Loucy (cell line): ENCODE data around the gene HBD.

Experiments used
- EZH2phosphoT487 ChIP-seq: fragments of 200-600 bp; IDR thresholded peaks from 2 replicates; pipeline ENCODE4 v1.6.1; 2018; ENCODE audit warnings: antibody characterized with exemption, mild to moderate bottlenecking, moderate library complexity, borderline replicate concordance
- TF ChIP-seq, protein P1 (sequence below): fragments of 200-600 bp; sonication (generic); conservative IDR thresholded peaks from 2 replicates; pipeline ENCODE4 v1.5.1; 2014; ENCODE audit warnings: mild to moderate bottlenecking, antibody characterized with exemption, low read length

DNA sequence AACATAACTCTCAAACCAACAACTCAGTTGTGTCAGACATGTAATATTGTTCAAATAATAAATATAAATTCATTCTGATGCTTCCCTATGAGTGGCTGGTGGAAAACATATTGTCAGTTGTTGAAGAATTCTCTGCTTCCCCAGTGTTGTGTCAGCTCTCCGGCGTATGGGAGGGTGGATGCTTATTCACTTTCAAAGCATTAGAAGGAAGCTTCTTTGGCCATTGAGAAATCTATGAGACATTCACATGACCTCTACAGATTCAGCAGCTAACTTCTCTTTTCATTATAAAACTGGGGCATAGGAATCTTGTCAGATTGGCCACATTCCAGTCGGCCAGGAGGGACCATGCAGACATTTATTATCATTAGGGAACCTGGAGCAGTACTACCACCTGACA is 36.7 kb downstream of the HBD start:
- TF ChIP-seq, protein P1, sequence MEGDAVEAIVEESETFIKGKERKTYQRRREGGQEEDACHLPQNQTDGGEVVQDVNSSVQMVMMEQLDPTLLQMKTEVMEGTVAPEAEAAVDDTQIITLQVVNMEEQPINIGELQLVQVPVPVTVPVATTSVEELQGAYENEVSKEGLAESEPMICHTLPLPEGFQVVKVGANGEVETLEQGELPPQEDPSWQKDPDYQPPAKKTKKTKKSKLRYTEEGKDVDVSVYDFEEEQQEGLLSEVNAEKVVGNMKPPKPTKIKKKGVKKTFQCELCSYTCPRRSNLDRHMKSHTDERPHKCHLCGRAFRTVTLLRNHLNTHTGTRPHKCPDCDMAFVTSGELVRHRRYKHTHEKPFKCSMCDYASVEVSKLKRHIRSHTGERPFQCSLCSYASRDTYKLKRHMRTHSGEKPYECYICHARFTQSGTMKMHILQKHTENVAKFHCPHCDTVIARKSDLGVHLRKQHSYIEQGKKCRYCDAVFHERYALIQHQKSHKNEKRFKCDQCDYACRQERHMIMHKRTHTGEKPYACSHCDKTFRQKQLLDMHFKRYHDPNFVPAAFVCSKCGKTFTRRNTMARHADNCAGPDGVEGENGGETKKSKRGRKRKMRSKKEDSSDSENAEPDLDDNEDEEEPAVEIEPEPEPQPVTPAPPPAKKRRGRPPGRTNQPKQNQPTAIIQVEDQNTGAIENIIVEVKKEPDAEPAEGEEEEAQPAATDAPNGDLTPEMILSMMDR = no peak
- no peak for TF ChIP-seq EZH2phosphoT487
